SK-N-SH (cell line): ENCODE measurements around the gene DUS4L. TPM values are rescaled to one million over a fixed set of nuclear protein-coding genes. Genes with fewer than 3 reads are reported as not detected.

Experiments used
- ELF1 ChIP-seq: IDR thresholded peaks from 2 replicates; pipeline ENCODE4 v1.4.0; 2012
- EZH2phosphoT487 ChIP-seq: fragments of 200-600 bp; sonication (generic); IDR thresholded peaks from 2 replicates; pipeline ENCODE4 v1.6.1; 2017; ENCODE audit warnings: low read depth, mixed run types, mild to moderate bottlenecking, antibody characterized with exemption, moderate library complexity, borderline replicate concordance
- FOXJ3 ChIP-seq: sonication (generic); formaldehyde crosslinking; IDR thresholded peaks from 2 replicates; pipeline ENCODE4 v1.5.1; 2020; ENCODE audit warnings: mild to moderate bottlenecking, missing genetic modification reagents
- MXI1 ChIP-seq: IDR thresholded peaks from 2 replicates; pipeline ENCODE4 v1.6.1; 2012; ENCODE audit warnings: mild to moderate bottlenecking, low read depth, low read length, improper control_type of control experiment
- NRF1 ChIP-seq: IDR thresholded peaks from 2 replicates; pipeline ENCODE4 v1.6.1; 2012; ENCODE audit warnings: low read depth, mild to moderate bottlenecking, low read length
- RCOR1 ChIP-seq: fragments of 150-350 bp; IDR thresholded peaks from 2 replicates; pipeline ENCODE4 v1.6.1; 2017; ENCODE audit warnings: antibody characterized with exemption, low read length
- RFX5 ChIP-seq: IDR thresholded peaks from 2 replicates; pipeline ENCODE4 v1.6.1; 2012; ENCODE audit warnings: mild to moderate bottlenecking, improper control_type of control experiment, low read length
- TCF12 ChIP-seq: IDR thresholded peaks from 2 replicates; pipeline ENCODE4 v1.4.0; 2012
- USF1 ChIP-seq: IDR thresholded peaks from 2 replicates; pipeline ENCODE4 v1.4.0; 2012; ENCODE audit warnings: low read depth, borderline replicate concordance
- polyA plus RNA-seq, 3 experiments: library from polyadenylated mRNA; depleted of rRNA; stranded (reverse); fragments of >200 nt; gene quantifications; 2 replicates each; pipeline ENCODE4 v1.2.3, GENCODE V29; 2012
- TF ChIP-seq, protein P1 (sequence below): fragments of 150-350 bp; IDR thresholded peaks from 2 replicates; pipeline ENCODE4 v1.6.1; 2016; ENCODE audit warnings: mild to moderate bottlenecking, low read depth, low read length
- TF ChIP-seq, protein P2 (sequence below): IDR thresholded peaks from 2 replicates; pipeline ENCODE4 v1.6.1; 2012; ENCODE audit warnings: mild to moderate bottlenecking, low read depth, low read length, moderate library complexity
- TF ChIP-seq, protein P3 (sequence below): IDR thresholded peaks from 2 replicates; pipeline ENCODE4 v1.4.0; 2012; ENCODE audit warnings: low read depth, borderline replicate concordance

Gene DUS4L
- polyA plus RNA-seq, 1 of the 3 experiments (the other 2 are of a cell fraction): 9.7 TPM

DNA sequence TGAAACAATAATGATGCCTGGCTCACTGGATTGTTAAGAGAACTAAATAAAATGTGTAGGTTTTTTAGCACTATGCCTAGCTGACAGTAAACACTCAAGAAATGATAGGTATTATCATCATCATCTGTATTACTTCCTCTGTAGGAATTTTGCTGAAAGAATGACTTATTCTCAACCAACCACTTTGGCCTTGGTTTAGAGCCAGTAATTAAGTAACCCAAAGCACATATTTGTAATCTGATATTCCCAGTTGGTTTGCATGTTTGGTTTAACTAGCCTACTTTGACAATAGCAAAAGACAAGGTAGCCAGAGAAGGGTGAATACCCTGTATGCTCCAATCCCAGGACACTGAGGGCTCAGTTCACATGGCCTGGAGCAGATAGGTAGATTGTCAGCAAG lies 50.7 kb downstream of the DUS4L start (continued):
- TF ChIP-seq RCOR1: no peak
- no peak; the same call in 1 of the 2 replicates for TF ChIP-seq ELF1
- no peak for TF ChIP-seq FOXJ3
- no peak for TF ChIP-seq USF1
- no peak for TF ChIP-seq MXI1
- TF ChIP-seq RFX5: no peak
- TF ChIP-seq, protein P1, sequence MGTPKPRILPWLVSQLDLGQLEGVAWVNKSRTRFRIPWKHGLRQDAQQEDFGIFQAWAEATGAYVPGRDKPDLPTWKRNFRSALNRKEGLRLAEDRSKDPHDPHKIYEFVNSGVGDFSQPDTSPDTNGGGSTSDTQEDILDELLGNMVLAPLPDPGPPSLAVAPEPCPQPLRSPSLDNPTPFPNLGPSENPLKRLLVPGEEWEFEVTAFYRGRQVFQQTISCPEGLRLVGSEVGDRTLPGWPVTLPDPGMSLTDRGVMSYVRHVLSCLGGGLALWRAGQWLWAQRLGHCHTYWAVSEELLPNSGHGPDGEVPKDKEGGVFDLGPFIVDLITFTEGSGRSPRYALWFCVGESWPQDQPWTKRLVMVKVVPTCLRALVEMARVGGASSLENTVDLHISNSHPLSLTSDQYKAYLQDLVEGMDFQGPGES: no peak
- peak; percentile 94 for TF ChIP-seq TCF12
- TF ChIP-seq, protein P2, sequence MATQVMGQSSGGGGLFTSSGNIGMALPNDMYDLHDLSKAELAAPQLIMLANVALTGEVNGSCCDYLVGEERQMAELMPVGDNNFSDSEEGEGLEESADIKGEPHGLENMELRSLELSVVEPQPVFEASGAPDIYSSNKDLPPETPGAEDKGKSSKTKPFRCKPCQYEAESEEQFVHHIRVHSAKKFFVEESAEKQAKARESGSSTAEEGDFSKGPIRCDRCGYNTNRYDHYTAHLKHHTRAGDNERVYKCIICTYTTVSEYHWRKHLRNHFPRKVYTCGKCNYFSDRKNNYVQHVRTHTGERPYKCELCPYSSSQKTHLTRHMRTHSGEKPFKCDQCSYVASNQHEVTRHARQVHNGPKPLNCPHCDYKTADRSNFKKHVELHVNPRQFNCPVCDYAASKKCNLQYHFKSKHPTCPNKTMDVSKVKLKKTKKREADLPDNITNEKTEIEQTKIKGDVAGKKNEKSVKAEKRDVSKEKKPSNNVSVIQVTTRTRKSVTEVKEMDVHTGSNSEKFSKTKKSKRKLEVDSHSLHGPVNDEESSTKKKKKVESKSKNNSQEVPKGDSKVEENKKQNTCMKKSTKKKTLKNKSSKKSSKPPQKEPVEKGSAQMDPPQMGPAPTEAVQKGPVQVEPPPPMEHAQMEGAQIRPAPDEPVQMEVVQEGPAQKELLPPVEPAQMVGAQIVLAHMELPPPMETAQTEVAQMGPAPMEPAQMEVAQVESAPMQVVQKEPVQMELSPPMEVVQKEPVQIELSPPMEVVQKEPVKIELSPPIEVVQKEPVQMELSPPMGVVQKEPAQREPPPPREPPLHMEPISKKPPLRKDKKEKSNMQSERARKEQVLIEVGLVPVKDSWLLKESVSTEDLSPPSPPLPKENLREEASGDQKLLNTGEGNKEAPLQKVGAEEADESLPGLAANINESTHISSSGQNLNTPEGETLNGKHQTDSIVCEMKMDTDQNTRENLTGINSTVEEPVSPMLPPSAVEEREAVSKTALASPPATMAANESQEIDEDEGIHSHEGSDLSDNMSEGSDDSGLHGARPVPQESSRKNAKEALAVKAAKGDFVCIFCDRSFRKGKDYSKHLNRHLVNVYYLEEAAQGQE: no peak
- no peak for TF ChIP-seq EZH2phosphoT487
- TF ChIP-seq, protein P3, sequence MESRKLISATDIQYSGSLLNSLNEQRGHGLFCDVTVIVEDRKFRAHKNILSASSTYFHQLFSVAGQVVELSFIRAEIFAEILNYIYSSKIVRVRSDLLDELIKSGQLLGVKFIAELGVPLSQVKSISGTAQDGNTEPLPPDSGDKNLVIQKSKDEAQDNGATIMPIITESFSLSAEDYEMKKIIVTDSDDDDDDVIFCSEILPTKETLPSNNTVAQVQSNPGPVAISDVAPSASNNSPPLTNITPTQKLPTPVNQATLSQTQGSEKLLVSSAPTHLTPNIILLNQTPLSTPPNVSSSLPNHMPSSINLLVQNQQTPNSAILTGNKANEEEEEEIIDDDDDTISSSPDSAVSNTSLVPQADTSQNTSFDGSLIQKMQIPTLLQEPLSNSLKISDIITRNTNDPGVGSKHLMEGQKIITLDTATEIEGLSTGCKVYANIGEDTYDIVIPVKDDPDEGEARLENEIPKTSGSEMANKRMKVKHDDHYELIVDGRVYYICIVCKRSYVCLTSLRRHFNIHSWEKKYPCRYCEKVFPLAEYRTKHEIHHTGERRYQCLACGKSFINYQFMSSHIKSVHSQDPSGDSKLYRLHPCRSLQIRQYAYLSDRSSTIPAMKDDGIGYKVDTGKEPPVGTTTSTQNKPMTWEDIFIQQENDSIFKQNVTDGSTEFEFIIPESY: peak; percentile 68; the same call in 1 of the 2 replicates
- no peak for TF ChIP-seq NRF1
